ENCODE results near the gene GPR39.

GRCh38 chr2:132586101-132586511 lies 169.5 kb downstream of the GPR39 start:
- TF ChIP-seq POLR2A (IDR thresholded peaks at IDR 0.05) (no peak), EP300 (IDR thresholded peaks at IDR 0.05) (no peak), CTCF (IDR thresholded peaks at IDR 0.05) (no peak), POLR2AphosphoS5 (IDR thresholded peaks at IDR 0.05) (no peak)

Measured in upper lobe of left lung (tissue), 4 donors.